Sciatic nerve (tissue), 2 donors: ENCODE results near the gene TMEM255B. TPM values are rescaled to one million over a fixed set of nuclear protein-coding genes. Genes with fewer than 3 reads are reported as not detected.
A peak's percentile ranks its signal among the peaks of the same experiment; 100 is the strongest.
"Not testable (repeated sequence)": the region's sequence is repeated elsewhere in the genome, so short reads cannot be mapped to it uniquely, and the experiment has no call there.

Source experiments
- ATAC-seq: fragments of 200-7000 bp; cut with Tn5 transposase; one replicate; pipeline ENCODE4 v1.9.1; 2020; ENCODE audit warnings: mild to moderate bottlenecking, moderate library complexity
- DNase-seq: peaks from one replicate; pipeline ENCODE4 v3.0.0-alpha.2; 2020; ENCODE audit warnings: low spot score
- intact Hi-C: fragments of 100-400 bp; cut with DNase I; formaldehyde crosslinking; loops from one replicate; pipeline ENCODE4 v1.14.2; 2022
- total RNA-seq: library from RNA; stranded (reverse); fragmentation: NEBNext Ultra II Directional; extraction: Animal tissue kit (Norgen Biotek cat#: 25700); gene quantifications from one replicate; pipeline ENCODE4 v1.2.1, GENCODE V29; 2021
- donor health status: DM: no; HTN: no; CAD: no.
- donor health status: DM: no; HTN: no; CAD: no.

TMEM255B gene
- total RNA-seq, 1 donor from 2014 or later: 34.8 TPM

GRCh38 chr13:113746143-113746525 lies 12.9 kb upstream of the TMEM255B start:
- intact Hi-C loops: no loop called here
- DNase-seq (no peak), ATAC-seq (no peak)

- intact Hi-C loops: no loop called here
- no peak for DNase-seq
These were observed 12.4 kb upstream of the TMEM255B start for GRCh38 chr13:113746671-113747070.

GRCh38 chr13:113747291-113747833 lies 11.7 kb upstream of the TMEM255B start:
- ATAC-seq (no peak), DNase-seq (no peak)
- intact Hi-C loops: no loop called here

More at GRCh38 chr13:113746671-113747070, 12.4 kb upstream of the TMEM255B start:
- no peak for ATAC-seq

GRCh38 chr13:113748101-113748861 lies 10.7 kb upstream of the TMEM255B start:
- ATAC-seq (peak; percentile 20), DNase-seq (no peak)
- intact Hi-C loops: no loop called here

DNA sequence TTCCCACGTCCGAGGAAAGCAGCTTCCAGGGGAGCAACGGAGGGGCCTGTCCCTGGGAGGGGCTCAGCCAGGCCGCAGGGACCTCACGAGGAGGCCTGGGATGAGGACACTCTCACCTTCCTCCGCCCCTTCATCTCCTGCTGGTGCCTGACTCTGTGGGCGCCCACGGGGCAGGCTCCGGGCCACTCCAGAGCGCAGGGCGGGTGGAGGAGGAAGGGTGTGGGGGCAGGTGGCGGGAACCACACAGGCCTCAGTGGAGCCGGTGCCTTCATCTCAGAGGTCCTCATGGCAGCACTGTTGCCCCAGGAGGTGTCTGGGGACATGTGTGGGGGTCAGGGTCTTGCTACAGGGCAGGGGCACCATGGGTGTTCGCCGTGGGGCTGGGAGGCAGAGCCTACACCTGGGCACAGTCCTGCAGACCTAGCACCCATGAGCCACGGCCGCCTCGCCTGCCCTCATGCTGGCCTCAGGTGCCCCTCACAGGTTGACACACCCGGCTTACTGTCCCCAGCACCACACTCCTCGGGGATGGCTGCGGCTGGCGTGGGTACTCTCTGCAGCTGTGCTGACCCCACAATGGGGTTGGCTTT lies 10.1 kb upstream of the TMEM255B start:
- peak; percentile 14 for ATAC-seq
- intact Hi-C loops: no loop called here

DNA sequence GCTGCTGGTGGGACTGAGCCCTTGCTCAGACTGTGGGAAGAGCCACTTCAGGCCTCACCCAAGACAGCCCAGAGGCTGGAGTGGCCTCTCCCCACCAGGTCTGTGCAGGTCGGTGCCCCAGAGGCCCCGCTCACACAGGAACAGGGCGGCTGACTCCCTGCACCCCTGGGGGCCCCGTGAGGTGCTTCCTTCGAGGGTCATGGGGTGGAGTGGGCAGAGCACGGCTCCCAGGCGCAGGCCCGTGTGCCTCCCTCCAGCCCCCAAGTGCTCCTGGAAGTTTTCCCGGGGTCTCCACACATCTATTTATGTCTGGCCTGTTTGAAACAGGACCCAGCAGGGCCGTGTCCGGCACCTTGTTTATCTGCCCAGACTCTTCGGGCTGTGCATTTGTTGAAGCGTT lies 9.5 kb upstream of the TMEM255B start:
- intact Hi-C loops: no loop called here
- DNase-seq (no peak), ATAC-seq (peak; percentile 24)

More for the DNA sequence above, 10.1 kb upstream of the TMEM255B start:
- DNase-seq: no peak

DNA sequence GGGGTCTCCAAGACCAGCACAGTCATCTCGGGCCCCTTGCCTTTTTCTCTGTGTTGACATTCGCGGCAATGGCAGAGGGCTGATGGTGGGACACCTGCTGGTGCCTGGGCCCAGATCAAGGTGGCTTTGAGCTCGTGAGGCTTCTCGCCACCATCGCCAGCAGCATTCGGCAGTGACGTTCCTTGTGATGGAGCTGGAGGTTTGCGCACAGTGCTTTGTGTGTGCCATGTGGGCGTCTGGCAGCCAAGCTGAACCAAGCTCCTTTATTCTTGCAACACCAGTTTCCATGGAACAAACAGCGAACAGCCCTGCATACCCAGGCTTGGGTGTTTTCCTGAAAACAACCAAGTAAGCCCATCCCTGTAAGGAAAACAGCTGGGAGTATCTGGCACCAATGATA lies 9.1 kb upstream of the TMEM255B start:
- DNase-seq (no peak), ATAC-seq (no peak)
- intact Hi-C loops: no loop called here

- DNase-seq (no peak), ATAC-seq (no peak)
- intact Hi-C loops: no loop called here
These were observed 8.2 kb upstream of the TMEM255B start for GRCh38 chr13:113750554-113751399.

- intact Hi-C loops: no loop called here
- DNase-seq (no peak), ATAC-seq (no peak)
These were observed 7.5 kb upstream of the TMEM255B start for GRCh38 chr13:113751491-113751890.

GRCh38 chr13:113752211-113752986 lies 6.6 kb upstream of the TMEM255B start:
- DNase-seq, intact Hi-C loops, ATAC-seq: not testable (repeated sequence)

- DNase-seq (no peak), ATAC-seq (no peak)
- intact Hi-C loops: no loop called here
These were observed 5.9 kb upstream of the TMEM255B start for GRCh38 chr13:113753171-113753570.

GRCh38 chr13:113754242-113754641 lies 4.8 kb upstream of the TMEM255B start:
- ATAC-seq (no peak), DNase-seq (no peak)
- intact Hi-C loops: no loop called here

- DNase-seq (no peak), ATAC-seq (no peak)
- intact Hi-C loops: no loop called here
These were observed 4.3 kb upstream of the TMEM255B start for GRCh38 chr13:113754691-113755090.

DNA sequence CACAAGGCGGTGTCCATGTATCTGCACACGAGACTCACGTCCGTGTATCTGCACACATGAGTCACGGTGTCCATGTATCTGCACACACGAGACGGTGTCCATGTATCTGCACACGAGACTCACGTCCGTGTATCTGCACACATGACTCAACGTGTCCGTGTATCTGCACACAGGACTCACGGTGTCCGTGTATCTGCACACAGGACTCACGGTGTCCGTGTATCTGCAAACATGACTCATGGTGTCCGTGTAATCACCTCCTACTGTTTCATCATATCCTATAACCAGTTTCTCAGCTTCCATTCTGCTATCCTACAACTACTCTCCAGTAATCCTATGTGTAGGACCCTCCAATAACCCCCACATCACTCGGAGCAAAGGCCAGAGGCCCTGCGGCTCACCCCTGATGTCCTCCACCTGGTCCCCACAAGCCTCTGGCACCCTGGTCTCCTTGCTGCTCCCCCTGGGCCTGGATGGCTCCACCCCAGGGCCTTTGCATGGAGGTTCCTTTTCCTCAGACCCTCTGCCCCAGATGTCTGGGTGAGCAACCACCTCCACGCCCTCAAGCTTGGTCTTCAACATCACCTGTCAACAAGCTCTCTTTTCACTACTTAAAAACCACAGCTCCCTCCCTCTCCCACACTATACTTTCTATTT lies 2.5 kb upstream of the TMEM255B start:
- ATAC-seq (no peak), DNase-seq (peak; percentile 36)
- intact Hi-C loops: no loop called here

GRCh38 chr13:113759525-113760137 lies 605 bp downstream of the TMEM255B start:
- ATAC-seq (peak; percentile 40), DNase-seq (peak; percentile 66)
- intact Hi-C loops: no loop called here

- no peak for ATAC-seq
- intact Hi-C loops: no loop called here
- peak; percentile 23 for DNase-seq
These were observed 2.1 kb downstream of the TMEM255B start for GRCh38 chr13:113761136-113761535.

GRCh38 chr13:113762075-113762474 lies 3.0 kb downstream of the TMEM255B start:
- intact Hi-C loops: no loop called here
- no peak for DNase-seq
- no peak for ATAC-seq

GRCh38 chr13:113762538-113762937 lies 3.5 kb downstream of the TMEM255B start:
- ATAC-seq (no peak), DNase-seq (peak; percentile 8)
- intact Hi-C loops: no loop called here
